K562 (cell line): ENCODE results near the gene NHLRC2.

ENCODE experiments used
- C11orf30 ChIP-seq: fragments of 450-650 bp; IDR thresholded peaks from 2 replicates; pipeline ENCODE4 v1.6.1; 2016; ENCODE audit warnings: low read depth, mild to moderate bottlenecking
- TAF1 ChIP-seq: IDR thresholded peaks from 2 replicates; pipeline ENCODE4 v1.6.1; 2011; ENCODE audit warnings: mild to moderate bottlenecking, low read length, moderate library complexity; ENCODE audit not compliant: insufficient read depth, control insufficient read depth, severe bottlenecking; ENCODE audit errors: extremely low read depth
- USF2 ChIP-seq: sonication (generic); formaldehyde crosslinking; IDR thresholded peaks from 2 replicates; pipeline ENCODE4 v1.5.0; 2020; ENCODE audit warnings: missing genetic modification reagents

DNA sequence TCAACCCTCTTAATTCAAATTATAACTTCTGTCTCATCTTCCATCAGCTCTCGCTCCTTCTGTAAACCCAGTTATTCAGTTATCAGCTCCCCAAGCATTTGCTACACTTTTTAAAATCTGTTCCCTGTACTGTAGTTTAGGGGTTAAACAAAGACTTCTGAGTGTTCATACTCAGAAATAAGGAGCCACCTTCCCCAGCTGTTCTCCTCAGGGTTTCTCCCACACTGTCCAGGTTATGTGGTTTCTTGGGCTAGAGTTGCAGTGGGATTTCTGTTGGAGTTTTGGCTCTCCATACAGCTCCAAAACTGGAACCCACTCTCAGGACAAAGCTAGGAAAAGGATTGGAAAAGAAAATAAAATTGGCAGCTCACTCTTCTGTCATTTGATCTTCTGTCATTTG lies 20.8 kb downstream of the NHLRC2 start:
- TF ChIP-seq TAF1 (no peak), C11orf30 (no peak), USF2 (CRISPR knock-in tag) (no peak)
